Thymus (tissue), 11 donors: ENCODE results near the gene NADK. TPM values are rescaled to one million over a fixed set of nuclear protein-coding genes. Genes with fewer than 3 reads are reported as not detected.
"Not testable (repeated sequence)": the region's sequence is repeated elsewhere in the genome, so short reads cannot be mapped to it uniquely, and the experiment has no call there.

Experiments
- DNase-seq, 9 donors: peaks; one replicate each; pipeline ENCODE4 v3.0.0-alpha.2; 2013; ENCODE audit warnings: low spot score in 9 of 9, low read depth in 6 of 9, missing footprints in 1 of 9
- H3K27ac ChIP-seq, 2 donors: one replicate each; pipeline ENCODE4 v1.5.1; 2013; ENCODE audit warnings: control low read depth in 1 of 2, low read depth in 1 of 2, low read length in 1 of 2, mild to moderate bottlenecking in 1 of 2, moderate library complexity in 1 of 2
- H3K27me3 ChIP-seq, 2 donors: one replicate each; pipeline ENCODE4 v1.5.1; 2013; ENCODE audit warnings: low read length in 1 of 2; ENCODE audit not compliant: control insufficient read depth in 2 of 2, insufficient read depth in 1 of 2
- H3K36me3 ChIP-seq, 2 donors: one replicate each; pipeline ENCODE4 v1.5.1; 2013; ENCODE audit warnings: low read length in 1 of 2, mild to moderate bottlenecking in 1 of 2, moderate library complexity in 1 of 2; ENCODE audit not compliant: control insufficient read depth in 2 of 2, insufficient read depth in 2 of 2
- H3K4me1 ChIP-seq, 2 donors: one replicate each; pipeline ENCODE4 v1.5.1; 2013; ENCODE audit warnings: low read length in 2 of 2; ENCODE audit not compliant: control insufficient read depth in 2 of 2, insufficient read depth in 2 of 2
- H3K4me3 ChIP-seq, 2 donors: one replicate each; pipeline ENCODE4 v1.5.1; 2013; ENCODE audit warnings: low read length in 2 of 2, control low read depth in 1 of 2, mild to moderate bottlenecking in 1 of 2
- H3K9me3 ChIP-seq, 2 donors: one replicate each; pipeline ENCODE4 v1.5.1; 2013; ENCODE audit warnings: low read length in 1 of 2, mild to moderate bottlenecking in 1 of 2; ENCODE audit not compliant: control insufficient read depth in 2 of 2, insufficient read depth in 1 of 2
- WGBS: extraction: QIAGEN DNeasy Blood & Tissue Kit; methylation state at CpG from one replicate; pipeline ENCODE4 v1.1.7; 2013; 5-methylcytosine and 5-hydroxymethylcytosine counted together
- polyA plus RNA-seq: library from polyadenylated mRNA; stranded (reverse); fragments of 200-250 nt; gene quantifications from one replicate; pipeline ENCODE4 v1.2.3, GENCODE V29; 2013
- total RNA-seq: library from RNA; stranded (reverse); fragments of 120-200 nt; gene quantifications from one replicate; pipeline ENCODE4 v1.2.4, GENCODE V29; 2013
- donor health status: healthy.

The NADK gene
- total and polyA plus RNA-seq, 2 donors: 25.0 to 60.0 TPM

DNA sequence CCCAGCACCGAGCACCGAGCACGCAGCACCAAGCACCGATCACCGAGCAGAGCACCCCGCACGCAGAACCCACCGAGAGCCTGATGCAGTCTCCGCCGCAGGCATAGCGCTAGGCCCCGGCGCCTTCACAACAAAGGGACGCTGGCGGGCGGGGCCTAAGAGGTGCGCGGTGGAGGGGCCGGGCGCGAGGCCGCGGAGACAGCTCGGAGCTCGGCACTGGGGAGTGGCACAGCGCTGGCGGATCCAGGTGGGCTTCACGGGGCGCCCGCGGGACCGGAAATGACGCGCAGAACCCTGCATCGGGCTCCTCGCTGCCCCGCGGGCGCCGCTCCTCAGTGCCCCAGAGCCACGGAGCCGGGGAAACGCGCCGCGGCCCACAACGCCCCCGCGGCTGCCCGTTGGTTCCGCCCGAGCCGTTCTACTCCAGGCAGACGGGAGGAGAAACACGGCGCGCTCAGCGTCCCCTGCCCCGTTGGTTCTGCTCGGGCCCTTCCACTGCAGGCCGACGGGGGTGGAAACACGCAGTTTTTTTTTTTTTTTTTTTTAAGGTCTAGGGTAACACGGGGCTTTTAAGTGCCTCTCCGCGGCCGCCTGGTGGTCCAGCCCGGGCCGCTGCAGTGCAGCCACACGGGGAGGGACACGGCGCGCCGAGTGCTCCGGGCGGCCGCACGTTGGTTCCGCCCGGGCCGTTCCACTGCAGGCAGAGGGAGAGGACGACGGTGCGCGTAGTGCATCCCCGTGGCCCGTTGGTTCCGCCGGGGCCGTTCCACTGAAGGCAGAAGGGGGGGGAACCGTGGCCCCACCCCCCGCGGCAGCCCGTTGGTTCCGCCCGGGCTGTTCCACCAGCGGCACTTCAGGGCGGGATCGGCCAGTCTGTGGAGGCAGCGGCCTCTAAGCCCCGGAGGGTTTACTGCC is 32.4 kb downstream of the NADK start:
- peak; percentile 10 to 77 (median 51) for DNase-seq
- not testable (repeated sequence) for H3K4me1 ChIP-seq, H3K9me3 ChIP-seq, H3K36me3 ChIP-seq, H3K27me3 ChIP-seq
- H3K27ac ChIP-seq: peak overlapping the region; percentile 89 to 96
- H3K4me3 ChIP-seq: peak overlapping the region; percentile 24 to 43
- WGBS: under 1% methylated on average over 65 of the region's 101 CpGs

DNA sequence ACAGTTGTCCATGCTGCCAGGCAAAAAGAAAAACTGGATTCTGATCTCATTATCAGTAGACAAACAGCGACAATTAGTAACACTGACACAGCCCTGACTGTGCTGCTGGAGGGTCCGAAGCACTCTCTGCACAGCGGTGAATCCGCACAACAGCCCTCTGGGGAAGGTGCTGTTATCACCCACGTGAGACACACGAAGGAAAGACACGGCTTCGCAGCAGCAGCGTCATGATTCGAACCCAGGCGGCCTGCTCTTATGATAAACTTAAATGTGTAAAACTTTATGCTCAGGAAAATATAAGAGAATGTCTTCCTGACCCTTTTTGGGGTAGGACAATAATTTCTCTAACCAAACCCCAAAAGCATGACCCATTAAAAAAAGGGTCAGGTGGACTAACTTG is 35.7 kb downstream of the NADK start:
- H3K27me3 ChIP-seq, H3K9me3 ChIP-seq, H3K36me3 ChIP-seq, H3K4me3 ChIP-seq, DNase-seq, H3K4me1 ChIP-seq, H3K27ac ChIP-seq: not testable (repeated sequence)
- 90% methylated on average over 11 of the region's 11 CpGs for WGBS

- DNase-seq, H3K27ac ChIP-seq, H3K27me3 ChIP-seq, H3K9me3 ChIP-seq, H3K4me3 ChIP-seq, H3K36me3 ChIP-seq, H3K4me1 ChIP-seq: not testable (repeated sequence)
- 99% methylated on average over 10 of the region's 12 CpGs for WGBS
Observed at GRCh38 chr1:1741013-1741412, 37.3 kb downstream of the NADK start.

- not testable (repeated sequence) for H3K4me1 ChIP-seq, H3K9me3 ChIP-seq, H3K27me3 ChIP-seq, DNase-seq, H3K27ac ChIP-seq, H3K4me3 ChIP-seq
- peaks cover 7 to 12% of the 10 kb centered on the region in 2 donors for H3K36me3 ChIP-seq
- WGBS: 91% methylated on average over 12 of the region's 22 CpGs
Observed at GRCh38 chr1:1738799-1739337, 39.4 kb downstream of the NADK start.

DNA sequence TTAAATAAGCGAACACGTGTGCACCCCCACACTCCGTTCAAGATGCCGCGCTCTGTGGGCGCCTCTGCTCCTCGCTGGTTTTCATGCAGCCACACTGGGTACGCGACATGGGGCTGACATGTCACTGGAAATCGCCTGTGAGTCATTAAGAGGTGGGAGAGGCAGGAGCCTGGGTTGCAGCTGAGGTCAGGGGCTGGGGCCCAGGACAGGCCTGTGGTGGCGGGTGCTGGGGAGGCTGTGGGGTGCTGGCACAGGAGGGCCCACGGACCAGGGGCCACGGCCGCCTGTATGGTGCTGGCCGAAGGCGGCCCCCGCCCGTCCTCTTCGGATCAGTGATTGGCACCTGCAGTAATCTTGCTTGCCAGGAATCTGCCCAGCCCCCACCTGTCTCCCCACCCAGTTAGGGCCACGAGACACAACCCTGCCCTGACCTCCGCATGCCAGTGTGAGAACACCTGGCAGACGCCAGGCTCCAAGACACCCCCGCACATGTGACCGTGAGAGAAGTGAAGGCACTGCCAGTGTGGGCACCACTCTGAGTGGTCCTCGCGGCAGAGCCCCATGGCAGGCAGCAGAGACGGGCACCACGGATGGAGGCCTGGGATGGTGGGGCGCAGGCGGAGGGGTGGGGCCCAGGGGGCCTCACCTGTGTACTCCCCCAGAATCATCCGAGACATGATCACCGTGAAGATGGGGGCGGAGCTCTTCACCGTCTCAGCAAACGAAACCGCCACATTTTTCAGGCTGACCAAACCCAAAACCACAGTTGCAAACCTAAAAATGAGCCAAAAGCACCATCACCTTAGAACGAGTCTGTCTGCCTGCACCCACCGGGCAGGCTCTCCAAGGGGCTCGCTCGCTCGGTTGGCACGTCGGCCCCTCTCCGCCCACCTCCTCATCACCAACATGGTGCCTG is 40.3 kb downstream of the NADK start:
- WGBS: 97% methylated on average over 26 of the region's 44 CpGs
- not testable (repeated sequence) for DNase-seq, H3K4me3 ChIP-seq, H3K27ac ChIP-seq, H3K27me3 ChIP-seq, H3K9me3 ChIP-seq, H3K4me1 ChIP-seq
- peaks cover 8 to 13% of the 10 kb centered on the region in 2 donors for H3K36me3 ChIP-seq

DNA sequence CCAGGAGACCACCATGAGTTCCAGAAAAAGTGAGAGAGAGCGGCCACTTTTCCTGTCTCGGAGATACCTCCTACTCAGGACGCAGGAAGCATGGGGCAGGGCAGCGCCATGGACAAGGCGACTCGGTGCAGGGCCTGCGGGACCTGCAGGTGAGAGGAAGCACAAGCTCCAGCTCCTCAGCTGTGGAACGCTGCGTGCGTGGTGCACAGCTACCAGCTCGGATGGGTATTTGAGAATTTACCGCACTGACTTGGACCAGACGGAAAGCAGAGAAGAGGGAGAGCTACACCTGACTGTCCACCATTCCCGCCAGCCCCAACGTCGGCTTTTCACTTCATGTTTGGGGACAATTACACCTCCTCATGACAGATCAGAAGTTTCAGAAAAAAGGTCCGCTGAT is 45.9 kb downstream of the NADK start:
- no peak for DNase-seq
- 93% methylated on average over 17 of the region's 17 CpGs for WGBS
- Histone ChIP-seq H3K4me3 (no peak overlapping the region), H3K4me1 (no peaks in the 10 kb centered on the region), H3K36me3 (peaks cover 14 to 28% of the 10 kb centered on the region in 2 donors), H3K27me3 (no peaks in the 10 kb centered on the region), H3K9me3 (no peaks in the 10 kb centered on the region), H3K27ac (no peak overlapping the region)

DNA sequence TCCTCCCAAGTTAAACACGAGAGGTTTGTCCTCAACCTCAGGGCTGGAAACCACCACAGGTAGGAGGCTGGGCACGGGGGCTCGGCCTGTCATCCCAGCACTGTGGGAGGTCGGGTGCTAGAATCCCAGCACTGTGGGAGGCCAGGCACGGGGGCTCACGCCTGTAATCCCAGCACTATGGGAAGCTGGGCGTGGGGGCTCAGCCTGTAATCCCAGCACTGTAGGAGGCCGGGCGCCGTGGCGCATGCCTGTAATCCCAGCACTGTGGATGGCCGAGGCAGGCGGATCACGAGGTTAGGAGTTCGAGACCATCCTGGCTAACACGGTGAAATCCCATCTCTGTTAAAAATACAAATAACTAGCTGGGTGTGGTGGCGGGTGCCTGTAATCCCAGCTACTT is 47.4 kb downstream of the NADK start:
- Histone ChIP-seq H3K4me1 (no peaks in the 10 kb centered on the region), H3K4me3 (no peak overlapping the region), H3K27ac (no peak overlapping the region), H3K9me3 (no peaks in the 10 kb centered on the region), H3K36me3 (peaks cover 14 to 26% of the 10 kb centered on the region in 2 donors), H3K27me3 (no peaks in the 10 kb centered on the region)
- DNase-seq: no peak
- 97% methylated on average over 17 of the region's 17 CpGs for WGBS

GRCh38 chr1:1730230-1730629 is 48.0 kb downstream of the NADK start:
- H3K4me3 ChIP-seq, DNase-seq, H3K27me3 ChIP-seq, H3K9me3 ChIP-seq, H3K4me1 ChIP-seq, H3K27ac ChIP-seq: not testable (repeated sequence)
- H3K36me3 ChIP-seq: peaks cover 14 to 24% of the 10 kb centered on the region in 2 donors
- WGBS: 95% methylated on average over 6 of the region's 13 CpGs
